ENCODE data around the gene DUSP6. TPM values are rescaled to one million over a fixed set of nuclear protein-coding genes. Genes with fewer than 3 reads are reported as not detected.

DUSP6 gene
- total and polyA plus RNA-seq, 2 of the 13 experiments (the other 11 are each of a cell fraction or from before 2014, with no cell fraction given): 40.9 to 161 TPM

DNA sequence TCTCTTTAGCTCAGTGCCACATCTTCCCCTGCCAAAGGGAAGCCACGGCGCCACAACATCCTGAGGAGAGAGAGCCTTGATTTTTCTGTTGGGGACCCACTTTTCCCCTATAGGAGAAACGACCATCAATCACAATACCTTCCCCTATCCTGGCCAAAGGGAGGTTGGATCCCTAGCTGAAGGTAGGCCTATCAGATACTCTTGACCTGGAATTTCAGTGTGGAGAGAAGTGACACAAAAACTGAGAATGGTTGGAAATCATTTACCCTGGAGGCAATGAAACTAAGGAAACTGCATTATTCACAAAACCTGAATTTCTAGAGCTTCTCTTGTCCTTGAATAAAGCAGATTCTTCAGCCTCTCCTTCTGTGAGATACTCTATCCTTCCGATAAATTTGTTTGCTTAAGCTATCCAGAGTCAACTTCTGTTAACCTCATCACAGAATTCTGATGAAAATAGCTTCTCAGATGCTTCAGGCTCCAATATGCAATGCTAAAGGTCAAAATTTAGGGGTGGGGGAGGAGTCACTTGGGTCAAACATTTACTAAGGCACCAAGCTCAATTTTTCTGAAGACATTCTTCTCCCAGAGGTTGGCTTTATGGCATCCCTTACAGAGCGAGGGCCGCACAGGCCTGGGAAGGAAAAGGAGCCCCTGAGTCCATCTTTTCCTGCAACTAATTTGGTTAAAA lies 27.0 kb upstream of the DUSP6 start (continued):
- peak; percentile 90 for TF ChIP-seq PAXIP1 (CRISPR knock-in tag; conservative IDR thresholded peaks at IDR 0.05)
- no peak for TF ChIP-seq POGZ (CRISPR knock-in tag; IDR thresholded peaks at IDR 0.05)
- TF ChIP-seq IRF2 (CRISPR knock-in tag; IDR thresholded peaks at IDR 0.05): no peak
- TF ChIP-seq, protein P1, sequence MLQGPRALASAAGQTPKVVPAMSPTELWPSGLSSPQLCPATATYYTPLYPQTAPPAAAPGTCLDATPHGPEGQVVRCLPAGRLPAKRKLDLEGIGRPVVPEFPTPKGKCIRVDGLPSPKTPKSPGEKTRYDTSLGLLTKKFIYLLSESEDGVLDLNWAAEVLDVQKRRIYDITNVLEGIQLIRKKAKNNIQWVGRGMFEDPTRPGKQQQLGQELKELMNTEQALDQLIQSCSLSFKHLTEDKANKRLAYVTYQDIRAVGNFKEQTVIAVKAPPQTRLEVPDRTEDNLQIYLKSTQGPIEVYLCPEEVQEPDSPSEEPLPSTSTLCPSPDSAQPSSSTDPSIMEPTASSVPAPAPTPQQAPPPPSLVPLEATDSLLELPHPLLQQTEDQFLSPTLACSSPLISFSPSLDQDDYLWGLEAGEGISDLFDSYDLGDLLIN (CRISPR knock-in tag; IDR thresholded peaks at IDR 0.05; ENCODE audit: borderline replicate concordance): no peak
- TF ChIP-seq U2AF1 (optimal IDR thresholded peaks at IDR 0.05; ENCODE audit: low read depth, low read length): no peak
- TF ChIP-seq ATF4 (CRISPR knock-in tag; IDR thresholded peaks at IDR 0.05): peak in 1 of 2 experiments; percentile 71; a peak in 2 of 4 replicates
- TF ChIP-seq ZNF737 (CRISPR knock-in tag; IDR thresholded peaks at IDR 0.05; ENCODE audit: borderline replicate concordance): no peak
- TF ChIP-seq, protein P2, sequence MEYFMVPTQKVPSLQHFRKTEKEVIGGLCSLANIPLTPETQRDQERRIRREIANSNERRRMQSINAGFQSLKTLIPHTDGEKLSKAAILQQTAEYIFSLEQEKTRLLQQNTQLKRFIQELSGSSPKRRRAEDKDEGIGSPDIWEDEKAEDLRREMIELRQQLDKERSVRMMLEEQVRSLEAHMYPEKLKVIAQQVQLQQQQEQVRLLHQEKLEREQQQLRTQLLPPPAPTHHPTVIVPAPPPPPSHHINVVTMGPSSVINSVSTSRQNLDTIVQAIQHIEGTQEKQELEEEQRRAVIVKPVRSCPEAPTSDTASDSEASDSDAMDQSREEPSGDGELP (IDR thresholded peaks at IDR 0.05; ENCODE audit: borderline replicate concordance, low read depth): peak; percentile 44; the same call in 1 of the 2 replicates
- TF ChIP-seq PCBP1 (IDR thresholded peaks at IDR 0.05; ENCODE audit: borderline replicate concordance, low read depth, low read length): no peak
- TF ChIP-seq ATM (IDR thresholded peaks at IDR 0.05; ENCODE audit: borderline replicate concordance): no peak
- TF ChIP-seq, protein P3, sequence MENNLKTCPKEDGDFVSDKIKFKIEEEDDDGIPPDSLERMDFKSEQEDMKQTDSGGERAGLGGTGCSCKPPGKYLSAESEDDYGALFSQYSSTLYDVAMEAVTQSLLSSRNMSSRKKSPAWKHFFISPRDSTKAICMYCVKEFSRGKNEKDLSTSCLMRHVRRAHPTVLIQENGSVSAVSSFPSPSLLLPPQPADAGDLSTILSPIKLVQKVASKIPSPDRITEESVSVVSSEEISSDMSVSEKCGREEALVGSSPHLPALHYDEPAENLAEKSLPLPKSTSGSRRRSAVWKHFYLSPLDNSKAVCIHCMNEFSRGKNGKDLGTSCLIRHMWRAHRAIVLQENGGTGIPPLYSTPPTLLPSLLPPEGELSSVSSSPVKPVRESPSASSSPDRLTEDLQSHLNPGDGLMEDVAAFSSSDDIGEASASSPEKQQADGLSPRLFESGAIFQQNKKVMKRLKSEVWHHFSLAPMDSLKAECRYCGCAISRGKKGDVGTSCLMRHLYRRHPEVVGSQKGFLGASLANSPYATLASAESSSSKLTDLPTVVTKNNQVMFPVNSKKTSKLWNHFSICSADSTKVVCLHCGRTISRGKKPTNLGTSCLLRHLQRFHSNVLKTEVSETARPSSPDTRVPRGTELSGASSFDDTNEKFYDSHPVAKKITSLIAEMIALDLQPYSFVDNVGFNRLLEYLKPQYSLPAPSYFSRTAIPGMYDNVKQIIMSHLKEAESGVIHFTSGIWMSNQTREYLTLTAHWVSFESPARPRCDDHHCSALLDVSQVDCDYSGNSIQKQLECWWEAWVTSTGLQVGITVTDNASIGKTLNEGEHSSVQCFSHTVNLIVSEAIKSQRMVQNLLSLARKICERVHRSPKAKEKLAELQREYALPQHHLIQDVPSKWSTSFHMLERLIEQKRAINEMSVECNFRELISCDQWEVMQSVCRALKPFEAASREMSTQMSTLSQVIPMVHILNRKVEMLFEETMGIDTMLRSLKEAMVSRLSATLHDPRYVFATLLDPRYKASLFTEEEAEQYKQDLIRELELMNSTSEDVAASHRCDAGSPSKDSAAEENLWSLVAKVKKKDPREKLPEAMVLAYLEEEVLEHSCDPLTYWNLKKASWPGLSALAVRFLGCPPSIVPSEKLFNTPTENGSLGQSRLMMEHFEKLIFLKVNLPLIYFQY (CRISPR knock-in tag; IDR thresholded peaks at IDR 0.05; ENCODE audit: borderline replicate concordance): no peak
- no peak for TF ChIP-seq KLF11 (CRISPR knock-in tag; IDR thresholded peaks at IDR 0.05)
- no peak for TF ChIP-seq ZBTB42 (CRISPR knock-in tag; IDR thresholded peaks at IDR 0.05)
- TF ChIP-seq YEATS4 (CRISPR knock-in tag; IDR thresholded peaks at IDR 0.05; ENCODE audit: borderline replicate concordance): no peak
- TF ChIP-seq TARDBP (CRISPR knock-in tag; IDR thresholded peaks at IDR 0.05): 0 out of 2 replicates have a peak, but pooled peaks have one; percentile 2
- TF ChIP-seq RBM22 (optimal IDR thresholded peaks at IDR 0.05; ENCODE audit: low read length): no peak
- no peak for TF ChIP-seq SRY (CRISPR knock-in tag; IDR thresholded peaks at IDR 0.05)
- no peak for TF ChIP-seq AHR (CRISPR knock-in tag; IDR thresholded peaks at IDR 0.05)
- peak; percentile 46 for TF ChIP-seq POLR2AphosphoS5 (IDR thresholded peaks at IDR 0.05; ENCODE audit: low read depth, low read length)
- peak; percentile 38; the same call in 1 of the 2 replicates for TF ChIP-seq GATA4 (IDR thresholded peaks at IDR 0.05; ENCODE audit: borderline replicate concordance, low read depth)
